Erythroblast (primary cell): ENCODE data around the gene RASA3.
A peak's percentile ranks its signal among the peaks of the same experiment; 100 is the strongest.
"Not testable (repeated sequence)": the region's sequence is repeated elsewhere in the genome, so short reads cannot be mapped to it uniquely, and the experiment has no call there.

Experiments used
- DNase-seq, 2 experiments: peaks; one replicate each; lab custom pipeline; 2025; lab: John Stamatoyannopoulos, UW
- GATA1 ChIP-seq: IDR thresholded peaks from 2 replicates; pipeline ENCODE4 v1.6.1; 2011; ENCODE audit warnings: low read depth, mild to moderate bottlenecking, control low read depth, low read length, moderate library complexity
- POLR2A ChIP-seq: IDR thresholded peaks from 2 replicates; pipeline ENCODE4 v1.6.1; 2011; ENCODE audit warnings: mild to moderate bottlenecking, low read length

The RASA3 gene

GRCh38 chr13:114130131-114130836 is 2.1 kb downstream of the RASA3 start:
- no peak for DNase-seq
- no peak for TF ChIP-seq POLR2A
- TF ChIP-seq GATA1: no peak

GRCh38 chr13:114129649-114130062 is 2.8 kb downstream of the RASA3 start:
- TF ChIP-seq GATA1: no peak
- TF ChIP-seq POLR2A: no peak
- DNase-seq: no peak

GRCh38 chr13:114128624-114129522 is 3.5 kb downstream of the RASA3 start:
- peak; percentile 78 to 79 for DNase-seq
- TF ChIP-seq POLR2A (peak; percentile 86), GATA1 (no peak)

- TF ChIP-seq GATA1 (no peak), POLR2A (no peak)
- DNase-seq: no peak
Observed at GRCh38 chr13:114128348-114128623, 4.1 kb downstream of the RASA3 start.

GRCh38 chr13:114127473-114128347 is 4.7 kb downstream of the RASA3 start:
- no peak for DNase-seq
- TF ChIP-seq GATA1: no peak
- no peak for TF ChIP-seq POLR2A

GRCh38 chr13:114126789-114127472 is 5.5 kb downstream of the RASA3 start:
- DNase-seq: peak in 1 of 2 experiments; percentile 29

GRCh38 chr13:114126086-114126485 is 6.3 kb downstream of the RASA3 start:
- not testable (repeated sequence) for DNase-seq

More at GRCh38 chr13:114126789-114127472, 5.5 kb downstream of the RASA3 start:
- no peak for TF ChIP-seq GATA1
- no peak for TF ChIP-seq POLR2A

- TF ChIP-seq POLR2A: no peak
- TF ChIP-seq GATA1: no peak
- DNase-seq: no peak
Observed at GRCh38 chr13:114125589-114125988, 6.8 kb downstream of the RASA3 start.

- no peak for DNase-seq
- TF ChIP-seq GATA1 (no peak), POLR2A (no peak)
Observed at GRCh38 chr13:114124921-114125320, 7.5 kb downstream of the RASA3 start.

- no peak for DNase-seq
- TF ChIP-seq GATA1: no peak
- no peak for TF ChIP-seq POLR2A
Observed at GRCh38 chr13:114124431-114124830, 8.0 kb downstream of the RASA3 start.

GRCh38 chr13:114123876-114124275 is 8.5 kb downstream of the RASA3 start:
- DNase-seq: no peak
- TF ChIP-seq GATA1 (no peak), POLR2A (no peak)

GRCh38 chr13:114123448-114123847 is 9.0 kb downstream of the RASA3 start:
- DNase-seq: no peak
- TF ChIP-seq GATA1 (no peak), POLR2A (no peak)

GRCh38 chr13:114122591-114123211 is 9.7 kb downstream of the RASA3 start:
- TF ChIP-seq GATA1 (no peak), POLR2A (no peak)
- no peak for DNase-seq
